GM10248 (cell line): Measurements from ENCODE around the gene GPR17.

Source experiments
- CTCF ChIA-PET: fragments of 300-600 bp; sonication (Branson Sonifier 250); formaldehyde crosslinking; extraction: SDS; loops from one replicate; lab custom pipeline; 2021; ENCODE audit warnings: antibody characterized with exemption; lab: Yijun Ruan, JAX
- POLR2A ChIA-PET: fragments of 350-650 bp; sonication (Branson Sonifier 250); formaldehyde crosslinking; extraction: SDS; loops from one replicate; lab custom pipeline; 2020; ENCODE audit warnings: antibody characterized with exemption; lab: Yijun Ruan, JAX
- DNase-seq: peaks from one replicate; pipeline ENCODE4 v3.0.0; 2012; ENCODE audit errors: extremely low spot score
- TF ChIP-seq, protein P1 (sequence below): IDR thresholded peaks from 2 replicates; pipeline ENCODE4 v1.5.1; 2012; ENCODE audit warnings: mild to moderate bottlenecking, low read depth; ENCODE audit errors: extremely low read depth, missing control alignments, control extremely low read depth

Gene GPR17

DNA sequence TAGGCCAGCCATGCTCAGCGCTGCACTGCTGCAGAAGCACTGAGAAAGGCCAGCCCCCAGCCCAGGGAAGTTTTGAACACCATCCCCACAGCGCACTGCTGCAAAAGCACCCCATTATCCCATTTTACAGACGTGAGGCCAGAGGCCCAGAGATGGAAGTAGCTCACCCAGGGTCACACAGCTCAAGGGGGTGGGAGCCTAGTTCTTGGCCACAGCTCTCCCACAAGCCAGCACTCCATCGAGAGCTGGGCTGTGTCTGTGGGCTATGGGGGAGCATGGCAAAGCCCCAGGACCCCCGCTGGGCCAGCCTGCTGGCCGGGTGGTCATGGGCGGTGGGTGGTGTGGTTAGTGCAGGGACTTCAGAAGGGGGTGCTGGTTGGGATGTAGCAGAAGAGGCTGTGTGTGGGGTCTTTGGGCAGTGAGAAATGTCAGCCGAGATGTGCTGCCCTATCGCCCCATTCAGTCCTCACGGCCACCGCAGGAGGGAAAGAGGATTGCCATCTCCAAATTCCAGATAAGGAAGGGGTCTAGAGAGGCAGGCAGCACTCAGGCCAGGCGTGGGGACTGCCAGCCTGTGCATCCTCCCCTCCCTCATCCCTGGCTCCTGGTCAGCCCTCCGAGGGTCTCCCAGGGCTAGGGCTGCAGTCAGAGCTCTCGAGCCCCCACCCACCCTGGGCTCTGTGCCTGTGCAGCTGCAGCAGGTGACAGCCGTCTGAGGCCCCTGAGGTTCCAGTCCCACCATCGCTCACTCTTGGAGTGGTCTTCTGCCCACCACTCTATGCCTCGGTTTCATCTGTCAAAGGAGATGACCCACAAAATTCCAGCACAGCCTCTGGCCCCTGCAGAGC, 17.0 kb upstream of the GPR17 start:
- CTCF ChIA-PET: interaction anchor here (1.3 to 1.6 kb wide), 4 partner anchors 8 to 37 kb away, joined by 4 to 5 read pairs (median 4); no protein-coding TSS in a partner anchor
- no peak for DNase-seq
- POLR2A ChIA-PET: no interaction called here
- TF ChIP-seq, protein P1, sequence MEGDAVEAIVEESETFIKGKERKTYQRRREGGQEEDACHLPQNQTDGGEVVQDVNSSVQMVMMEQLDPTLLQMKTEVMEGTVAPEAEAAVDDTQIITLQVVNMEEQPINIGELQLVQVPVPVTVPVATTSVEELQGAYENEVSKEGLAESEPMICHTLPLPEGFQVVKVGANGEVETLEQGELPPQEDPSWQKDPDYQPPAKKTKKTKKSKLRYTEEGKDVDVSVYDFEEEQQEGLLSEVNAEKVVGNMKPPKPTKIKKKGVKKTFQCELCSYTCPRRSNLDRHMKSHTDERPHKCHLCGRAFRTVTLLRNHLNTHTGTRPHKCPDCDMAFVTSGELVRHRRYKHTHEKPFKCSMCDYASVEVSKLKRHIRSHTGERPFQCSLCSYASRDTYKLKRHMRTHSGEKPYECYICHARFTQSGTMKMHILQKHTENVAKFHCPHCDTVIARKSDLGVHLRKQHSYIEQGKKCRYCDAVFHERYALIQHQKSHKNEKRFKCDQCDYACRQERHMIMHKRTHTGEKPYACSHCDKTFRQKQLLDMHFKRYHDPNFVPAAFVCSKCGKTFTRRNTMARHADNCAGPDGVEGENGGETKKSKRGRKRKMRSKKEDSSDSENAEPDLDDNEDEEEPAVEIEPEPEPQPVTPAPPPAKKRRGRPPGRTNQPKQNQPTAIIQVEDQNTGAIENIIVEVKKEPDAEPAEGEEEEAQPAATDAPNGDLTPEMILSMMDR: no peak

DNA sequence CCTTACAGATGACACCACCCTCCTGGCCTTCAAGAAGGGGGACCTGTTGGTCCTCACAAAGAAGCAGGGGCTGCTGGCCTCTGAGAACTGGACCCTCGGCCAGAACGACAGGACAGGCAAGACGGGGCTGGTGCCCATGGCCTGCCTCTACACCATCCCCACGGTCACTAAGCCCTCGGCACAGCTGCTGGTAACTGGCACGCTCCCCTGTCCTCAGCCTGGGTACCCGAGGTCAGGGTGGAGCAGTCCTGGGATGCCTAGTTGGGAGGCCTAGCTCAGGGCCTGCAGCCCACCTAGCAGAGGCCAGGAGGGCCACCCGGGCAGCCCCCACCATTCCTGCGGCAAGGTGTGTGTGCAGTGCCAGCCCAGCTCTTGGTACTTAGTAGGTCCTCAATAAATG, 16.3 kb upstream of the GPR17 start:
- TF ChIP-seq, protein P1: no peak
- CTCF ChIA-PET: interaction anchor here (1.6 kb wide), 1 partner anchor 38 kb away, joined by 4 read pairs; no protein-coding TSS in a partner anchor
- DNase-seq: no peak
- POLR2A ChIA-PET: no interaction called here

DNA sequence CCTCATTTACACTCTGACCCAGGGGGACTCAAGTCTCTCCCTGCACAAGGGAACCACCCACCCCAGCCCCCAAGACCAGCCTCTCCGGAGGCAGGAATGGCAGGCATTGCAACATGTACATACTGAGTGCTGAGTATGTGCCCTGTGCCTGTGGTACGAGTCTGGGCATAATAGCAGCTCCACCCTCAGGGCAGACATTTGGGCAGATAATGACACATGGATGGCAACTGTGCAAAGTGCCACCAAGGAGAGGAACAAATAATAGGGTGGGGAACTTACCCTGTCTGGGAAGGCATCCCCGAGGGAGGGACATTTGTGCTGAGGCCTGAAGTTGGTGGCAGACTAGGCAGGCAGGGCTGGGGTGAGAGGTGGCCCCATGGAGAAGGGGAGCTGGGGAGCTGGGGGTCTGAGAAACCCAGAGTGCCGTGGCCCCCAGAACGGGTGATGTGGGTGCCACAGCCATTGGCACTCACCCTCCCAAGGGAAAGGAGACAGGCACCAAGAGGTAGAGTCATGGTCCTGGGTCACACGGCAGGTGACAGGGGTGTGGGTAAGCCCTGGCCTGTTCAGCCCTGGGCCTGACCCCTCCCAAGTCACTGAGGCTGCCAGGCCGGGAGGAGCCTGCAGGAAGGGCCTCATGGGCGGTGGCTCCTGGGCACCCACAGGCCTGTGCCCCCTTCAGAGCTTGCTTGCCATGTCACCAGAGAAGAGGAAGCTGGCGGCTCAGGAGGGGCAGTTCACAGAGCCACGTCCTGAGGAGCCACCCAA, 15.7 kb upstream of the GPR17 start:
- POLR2A ChIA-PET: no interaction called here
- TF ChIP-seq, protein P1: no peak
- DNase-seq: no peak
- CTCF ChIA-PET: interaction anchor here (1.6 kb wide), 1 partner anchor 39 kb away, joined by 4 read pairs; no protein-coding TSS in a partner anchor

DNA sequence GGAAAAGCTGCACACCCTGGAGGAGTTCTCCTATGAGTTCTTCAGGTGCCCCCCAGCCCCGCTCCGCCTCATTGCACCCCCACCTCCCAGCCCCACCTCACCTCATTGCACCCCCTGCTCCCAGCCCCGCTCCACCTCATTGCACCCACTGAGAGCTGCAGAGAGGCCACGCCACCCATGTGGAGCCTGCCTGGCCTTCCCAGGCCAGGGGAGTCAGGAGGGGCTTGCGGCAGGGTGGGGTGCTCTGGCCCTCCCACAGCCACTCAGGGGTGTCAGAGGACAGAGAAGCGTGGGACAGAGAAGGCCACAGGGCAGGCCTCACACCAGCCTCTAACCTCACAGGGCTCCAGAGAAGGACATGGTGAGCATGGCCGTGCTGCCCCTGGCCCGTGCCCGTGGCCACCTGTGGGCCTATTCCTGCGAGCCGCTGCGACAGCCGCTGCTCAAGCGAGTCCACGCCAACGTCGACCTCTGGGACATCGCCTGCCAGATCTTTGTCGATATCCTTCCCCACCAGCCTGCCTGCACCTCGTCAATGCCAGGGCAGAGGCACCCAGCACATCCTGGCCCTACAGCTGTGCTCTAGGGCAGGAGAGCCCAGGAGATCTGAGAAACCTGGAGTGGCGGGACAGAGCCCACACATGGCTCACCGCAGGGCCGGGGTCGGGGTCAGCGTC, 15.0 kb upstream of the GPR17 start:
- TF ChIP-seq, protein P1: no peak
- DNase-seq: no peak
- ChIA-PET CTCF (interaction anchor here (2.3 kb wide), 1 partner anchor 19 kb away, joined by 11 read pairs; no protein-coding TSS in a partner anchor), POLR2A (no interaction called here)

DNA sequence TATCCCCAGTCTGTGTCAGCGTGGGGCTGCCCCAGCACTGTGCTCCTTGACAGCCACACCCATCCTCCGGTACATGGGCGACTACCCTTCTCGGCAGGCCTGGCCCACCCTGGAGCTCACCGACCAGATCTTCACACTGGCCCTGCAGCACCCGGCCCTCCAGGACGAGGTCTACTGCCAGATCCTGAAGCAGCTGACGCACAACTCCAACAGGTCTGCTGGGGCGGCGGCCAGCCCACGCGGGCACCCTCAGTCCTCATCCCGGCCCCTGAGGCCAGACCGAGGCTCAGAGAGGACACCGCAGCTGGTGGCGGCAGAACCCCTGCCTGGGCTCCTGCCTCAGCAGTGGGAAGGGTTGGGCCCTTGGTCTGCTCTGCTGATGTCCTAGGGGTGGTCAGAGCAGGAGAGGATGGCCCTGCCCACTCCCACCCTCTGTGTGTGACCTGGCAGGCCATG, 14.4 kb upstream of the GPR17 start:
- TF ChIP-seq, protein P1: no peak
- POLR2A ChIA-PET: no interaction called here
- DNase-seq: no peak
- CTCF ChIA-PET: interaction anchor here (2.3 kb wide), 1 partner anchor 19 kb away, joined by 11 read pairs; no protein-coding TSS in a partner anchor
